HG03175 (cell line): ENCODE data around the gene DMRTB1.

ENCODE experiments used
- ATAC-seq: cut with Tn5 transposase; IDR thresholded peaks from one replicate; pipeline ENCODE4 v1.9.1; 2021; ENCODE audit warnings: mild to moderate bottlenecking, moderate library complexity; ENCODE audit not compliant: unreplicated experiment

The DMRTB1 gene

GRCh38 chr1:53484705-53485477, 25.7 kb downstream of the DMRTB1 start:
- ATAC-seq = no peak

DNA sequence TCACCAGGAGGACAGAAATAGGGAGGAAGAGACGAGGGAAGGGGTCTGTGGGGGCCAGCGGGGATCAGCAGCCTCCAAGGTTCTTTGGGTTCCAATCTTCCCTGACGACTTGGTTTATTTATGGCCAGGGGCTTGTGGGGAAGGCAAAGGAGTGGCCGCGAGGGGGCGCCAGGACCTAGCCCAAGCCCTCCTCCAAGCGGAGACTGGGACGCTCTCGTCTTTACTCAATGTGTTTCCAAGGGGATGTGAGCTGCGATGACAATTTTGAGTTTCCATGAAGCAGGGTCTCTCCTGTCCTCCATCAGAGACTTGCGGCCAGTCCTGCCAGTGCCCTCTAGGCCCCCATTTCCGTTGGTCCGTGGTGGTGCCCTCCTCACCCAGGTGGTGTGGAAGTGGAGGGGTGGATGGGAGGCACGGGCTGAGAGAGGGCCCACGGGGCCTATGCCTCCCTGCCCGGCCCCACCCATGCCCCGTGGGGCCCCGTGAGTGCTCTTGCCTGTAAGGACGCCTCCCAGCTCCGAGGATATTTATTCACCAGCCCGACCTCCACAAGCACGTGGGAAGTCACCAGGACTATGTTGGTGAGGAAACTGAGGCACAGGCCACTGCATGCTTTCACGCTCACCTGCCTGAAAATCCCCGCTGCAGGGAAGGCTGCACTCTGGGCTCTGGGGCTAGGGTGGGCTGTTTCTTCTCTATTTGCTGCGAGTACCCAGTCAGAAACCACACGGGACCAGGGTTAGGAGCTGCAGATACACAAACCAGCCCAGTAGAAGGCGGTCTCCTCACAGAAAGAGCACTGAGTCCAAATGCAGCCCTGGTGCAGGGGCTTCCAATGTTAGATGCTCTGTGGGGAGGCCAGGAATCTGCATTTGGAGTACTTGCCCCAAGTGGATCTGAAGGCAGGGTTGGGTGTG, 26.5 kb downstream of the DMRTB1 start:
- no peak for ATAC-seq

GRCh38 chr1:53486395-53487026, 27.3 kb downstream of the DMRTB1 start:
- ATAC-seq = no peak

- no peak for ATAC-seq
Measured at GRCh38 chr1:53490351-53490750, 31.2 kb downstream of the DMRTB1 start.

- no peak for ATAC-seq
Measured at GRCh38 chr1:53495633-53496345, 36.6 kb downstream of the DMRTB1 start.

DNA sequence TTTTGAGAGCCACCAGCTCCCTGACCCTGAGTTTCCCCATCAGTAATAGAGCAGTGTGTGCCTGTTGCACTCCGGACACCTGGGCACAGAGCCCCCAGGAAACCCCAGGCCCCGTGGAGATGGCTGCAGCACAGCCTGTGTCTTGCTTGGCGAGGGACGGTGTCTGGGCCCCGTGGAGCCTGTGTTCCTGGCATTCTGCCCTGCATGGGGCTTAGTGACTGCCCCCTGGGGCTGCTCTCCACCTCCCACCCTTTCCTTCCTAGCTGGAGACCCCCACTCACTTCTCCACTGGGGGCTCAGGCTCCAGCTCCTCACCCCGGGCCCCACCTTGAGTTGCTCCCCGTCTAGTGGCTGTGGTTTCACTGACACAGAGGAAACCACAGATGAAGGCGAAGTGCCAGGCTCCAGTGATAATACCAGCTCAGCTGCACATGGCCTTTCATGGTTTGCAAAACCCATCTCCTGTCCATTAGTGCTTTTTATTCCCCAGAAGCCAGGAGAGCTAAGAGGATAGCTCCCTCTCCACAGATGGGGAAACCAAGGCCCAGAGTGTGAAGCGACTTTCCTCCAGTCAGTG, 39.4 kb downstream of the DMRTB1 start:
- no peak for ATAC-seq

DNA sequence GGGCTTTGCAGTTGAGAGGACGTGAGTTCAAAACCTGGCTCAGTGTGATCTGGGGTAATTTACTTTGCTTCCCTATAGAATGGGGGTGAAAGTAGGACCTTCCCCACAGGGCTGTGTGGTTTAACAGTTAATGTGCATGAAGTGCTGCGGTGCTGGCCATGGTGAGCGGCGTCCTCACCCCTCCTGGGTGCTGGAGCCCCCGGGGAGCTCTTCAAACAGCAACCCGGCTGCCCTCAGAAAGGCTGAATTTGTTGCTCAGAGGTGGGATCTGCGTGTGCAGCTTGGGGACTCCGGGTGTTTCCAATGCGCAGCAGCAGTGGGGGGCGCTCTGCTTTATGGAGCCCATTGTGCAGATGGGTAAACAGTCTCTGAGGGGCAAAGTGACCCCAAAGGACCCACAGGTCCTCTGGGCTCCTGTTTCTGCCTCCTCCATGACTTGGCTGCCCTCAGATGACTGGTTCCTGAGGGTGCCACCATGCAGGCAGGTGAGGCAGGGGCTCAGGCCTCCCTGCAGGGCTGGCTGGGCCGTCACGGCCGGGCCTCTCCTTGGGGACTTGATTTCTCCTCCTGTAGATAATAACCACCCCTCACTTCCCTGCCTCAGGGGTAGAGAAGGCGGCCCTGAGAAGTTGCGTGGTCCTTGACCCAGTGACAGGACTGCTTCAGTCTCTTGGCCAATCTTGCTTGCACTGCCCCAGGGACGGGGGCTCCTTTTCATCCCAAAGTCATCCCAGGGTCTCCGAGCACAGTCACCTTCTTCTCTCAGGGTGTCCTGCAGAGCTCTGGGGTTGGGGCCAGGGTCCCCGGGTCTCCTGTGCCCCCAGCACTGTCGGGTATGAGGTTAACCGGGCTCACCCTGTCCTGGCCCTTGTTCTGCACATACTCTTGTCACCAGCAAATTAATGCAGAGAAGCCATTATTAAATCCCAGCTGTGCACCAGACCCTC, 40.3 kb downstream of the DMRTB1 start:
- ATAC-seq = no peak

DNA sequence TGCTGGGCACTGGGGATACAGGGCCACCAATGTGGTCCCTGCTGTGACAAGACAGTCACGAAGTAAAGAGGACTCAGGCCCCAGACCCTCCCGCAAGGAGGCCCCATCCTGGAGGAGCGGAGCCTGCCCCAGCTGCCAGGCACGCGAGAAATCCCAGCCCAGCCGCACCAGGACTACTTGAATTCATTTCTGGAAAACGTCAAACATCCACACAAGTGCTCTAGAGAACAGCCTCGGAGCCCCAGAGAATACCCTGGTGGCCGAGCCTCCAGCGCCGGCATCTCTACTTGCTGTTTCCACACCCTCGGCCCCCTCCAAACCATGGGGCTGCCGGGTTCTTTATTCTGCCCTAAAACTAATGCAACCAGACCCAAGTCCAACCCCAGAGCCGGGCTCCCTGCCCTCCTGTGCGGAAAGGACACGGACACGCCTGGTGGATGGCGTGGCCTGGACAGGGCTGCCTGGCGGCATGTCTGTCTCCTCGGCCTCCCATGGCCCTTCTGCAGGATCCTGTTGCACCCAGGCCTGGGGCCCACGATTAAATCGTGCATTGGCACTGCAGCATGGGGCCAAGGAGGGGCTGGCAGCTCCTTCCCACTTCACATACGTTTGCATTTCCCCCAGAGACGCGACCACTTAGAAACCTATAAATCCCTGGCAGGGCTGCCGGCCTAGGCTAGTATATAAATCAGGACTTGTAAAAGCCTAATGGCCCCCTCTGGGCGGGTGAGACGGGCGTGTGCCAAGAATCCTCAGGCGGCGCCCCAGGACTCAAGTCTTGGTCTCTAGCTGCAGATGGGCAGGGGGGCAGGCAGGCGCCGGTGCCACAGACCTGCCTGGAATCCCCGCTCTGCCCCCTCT, 41.2 kb downstream of the DMRTB1 start:
- no peak for ATAC-seq

- no peak for ATAC-seq
Measured at GRCh38 chr1:53501065-53502005, 42.1 kb downstream of the DMRTB1 start.

DNA sequence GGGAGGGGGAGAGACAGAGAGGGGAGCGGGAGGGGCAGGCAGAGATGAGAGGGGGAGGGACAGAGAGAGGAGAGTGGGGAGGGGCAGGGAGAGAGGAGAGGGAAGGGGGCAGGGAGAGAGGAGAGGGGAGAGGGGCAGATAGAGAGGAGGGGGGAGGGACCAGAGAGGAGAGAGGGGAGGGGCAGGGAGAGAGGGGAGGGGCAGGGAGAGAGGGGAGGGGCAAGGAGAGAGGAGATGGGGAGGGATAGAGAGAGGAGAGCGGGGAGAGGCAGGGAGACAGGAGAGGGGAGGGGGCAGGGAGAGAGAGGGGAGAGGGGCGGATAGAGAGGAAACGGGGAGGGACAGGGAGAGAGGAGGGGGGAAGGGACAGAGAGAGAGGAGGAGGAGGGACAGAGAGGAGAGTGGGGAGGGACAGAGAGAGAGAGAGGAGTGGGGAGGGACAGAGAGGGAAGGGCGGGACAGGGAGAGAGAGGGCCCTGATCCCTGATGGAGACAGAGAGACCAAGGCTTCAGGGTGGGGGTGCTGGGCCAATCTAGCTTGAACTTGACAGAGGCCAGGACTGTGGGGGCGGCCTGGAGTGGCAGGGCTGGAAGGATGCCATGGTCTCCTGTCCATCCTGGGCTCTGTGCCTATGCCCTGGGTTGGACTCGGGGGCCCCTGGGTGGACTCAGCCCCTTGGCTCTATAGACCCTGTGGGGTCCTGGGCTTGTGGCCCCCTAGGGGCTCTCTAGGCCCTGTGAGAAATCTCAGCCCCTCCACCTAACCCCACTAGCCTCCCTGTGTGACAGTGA, 43.6 kb downstream of the DMRTB1 start:
- no peak for ATAC-seq

DNA sequence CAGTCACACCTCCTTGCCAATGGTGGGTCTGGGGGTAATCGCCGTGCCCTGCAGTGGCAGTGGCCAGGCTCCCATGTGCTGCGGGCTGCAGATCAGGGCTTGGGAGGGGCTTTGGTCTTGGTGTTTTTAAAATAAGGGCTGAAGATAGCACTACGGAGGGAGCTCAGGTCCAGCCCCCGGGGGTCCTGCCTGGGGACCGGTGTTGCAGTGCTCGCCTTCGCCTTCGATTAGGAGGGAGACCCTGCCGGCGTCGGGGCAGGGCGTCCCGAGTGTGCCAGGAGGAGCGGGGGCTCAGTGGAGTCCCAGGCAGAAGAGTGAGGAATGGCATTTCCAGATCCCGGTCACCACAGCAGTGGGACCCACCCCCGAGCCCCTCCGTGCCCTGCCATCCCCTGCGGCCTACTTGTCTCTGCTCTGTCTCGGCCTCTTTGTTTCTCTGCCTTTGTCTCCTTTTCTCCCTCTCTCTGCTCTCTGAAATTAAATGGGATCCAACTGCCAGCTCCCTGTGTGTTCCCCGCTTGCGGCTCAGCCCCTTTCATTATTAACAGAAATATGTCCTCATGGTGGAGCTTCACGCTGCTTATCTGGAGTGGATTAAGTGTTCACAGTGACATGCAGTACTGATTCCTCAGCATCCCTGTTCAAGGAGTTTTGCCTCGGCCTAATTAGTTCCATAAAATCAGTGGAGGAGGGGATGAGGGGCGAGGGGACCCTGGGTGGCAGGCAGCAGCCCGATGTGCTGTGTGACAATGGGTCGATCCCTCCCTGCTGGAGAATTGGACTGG, 44.4 kb downstream of the DMRTB1 start:
- ATAC-seq = no peak

GRCh38 chr1:53504901-53505300, 45.7 kb downstream of the DMRTB1 start:
- no peak for ATAC-seq

GRCh38 chr1:53505401-53505800, 46.2 kb downstream of the DMRTB1 start:
- ATAC-seq = no peak

GRCh38 chr1:53505891-53506290, 46.7 kb downstream of the DMRTB1 start:
- ATAC-seq = no peak

DNA sequence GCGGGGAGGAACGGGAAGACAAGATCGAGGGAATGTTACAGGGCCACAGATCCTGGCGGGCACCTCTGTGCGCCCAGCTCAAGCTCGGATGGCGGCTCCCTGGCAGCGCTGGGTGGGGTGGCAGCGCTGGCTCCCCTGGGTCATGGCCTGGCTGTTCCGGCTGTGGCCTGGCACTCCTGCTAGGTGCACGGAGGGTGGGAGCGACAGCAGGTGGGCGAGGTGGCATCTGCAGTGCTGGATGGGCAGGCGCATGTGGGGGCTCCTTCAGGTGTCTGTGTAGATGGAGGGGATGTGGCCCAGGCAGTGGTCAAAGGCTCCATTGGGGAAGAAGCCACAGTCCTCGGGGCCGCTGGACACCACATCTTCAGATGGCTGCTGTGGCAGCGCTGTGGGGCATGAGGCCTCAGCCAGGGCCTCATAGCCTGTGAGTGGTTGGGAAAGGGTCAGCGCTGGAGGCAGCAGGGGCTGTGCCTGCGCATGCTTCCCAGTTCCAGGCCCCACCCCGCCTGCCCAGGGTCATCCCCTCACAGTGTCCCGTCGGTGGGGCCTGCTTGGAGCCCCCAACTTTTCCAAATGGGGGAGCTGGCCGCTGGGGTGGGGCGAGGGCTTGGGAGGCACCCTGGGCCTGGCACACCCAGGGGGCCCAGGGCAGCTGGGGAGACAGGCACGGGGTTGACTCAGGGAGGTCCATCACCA, 47.3 kb downstream of the DMRTB1 start:
- no peak for ATAC-seq
